Progenitor cell of endocrine pancreas (in vitro differentiated cells): ENCODE measurements around the gene GPS1. TPM values are rescaled to one million over a fixed set of nuclear protein-coding genes. Genes with fewer than 3 reads are reported as not detected.

ENCODE experiments used
- DNase-seq: peaks from one replicate; pipeline ENCODE4 v3.0.0; 2021; ENCODE audit warnings: low spot score; ENCODE audit not compliant: unreplicated experiment
- H3K27ac Mint-ChIP-seq: 2 replicates; pipeline ENCODE4 v1.8.0; 2021; ENCODE audit warnings: mild to moderate bottlenecking, moderate library complexity, mixed read lengths
- H3K27me3 Mint-ChIP-seq: 2 replicates; pipeline ENCODE4 v1.8.0; 2021; ENCODE audit warnings: mixed read lengths
- H3K36me3 Mint-ChIP-seq: 2 replicates; pipeline ENCODE4 v1.8.0; 2022; ENCODE audit warnings: mixed read lengths; ENCODE audit not compliant: insufficient read depth
- H3K4me1 Mint-ChIP-seq: 2 replicates; pipeline ENCODE4 v1.8.0; 2021; ENCODE audit warnings: low read depth, mixed read lengths
- H3K4me3 Mint-ChIP-seq: 2 replicates; pipeline ENCODE4 v1.8.0; 2021; ENCODE audit warnings: low read depth, mild to moderate bottlenecking, moderate library complexity, mixed read lengths
- H3K9me3 Mint-ChIP-seq: 2 replicates; pipeline ENCODE4 v1.8.0; 2021; ENCODE audit warnings: low read depth, mixed read lengths
- CTCF ChIP-seq: fragments of 200-600 bp; sonication (generic); IDR thresholded peaks from one replicate; pipeline ENCODE4 v1.5.0; 2021; ENCODE audit warnings: antibody characterized with exemption, mild to moderate bottlenecking; ENCODE audit not compliant: unreplicated experiment
- total RNA-seq: library from RNA; stranded (reverse); gene quantifications from 2 replicates; pipeline ENCODE4 v1.2.1, GENCODE V29; 2021

Gene GPS1
- total RNA-seq, 1 donor from 2014 or later: 137 TPM

DNA sequence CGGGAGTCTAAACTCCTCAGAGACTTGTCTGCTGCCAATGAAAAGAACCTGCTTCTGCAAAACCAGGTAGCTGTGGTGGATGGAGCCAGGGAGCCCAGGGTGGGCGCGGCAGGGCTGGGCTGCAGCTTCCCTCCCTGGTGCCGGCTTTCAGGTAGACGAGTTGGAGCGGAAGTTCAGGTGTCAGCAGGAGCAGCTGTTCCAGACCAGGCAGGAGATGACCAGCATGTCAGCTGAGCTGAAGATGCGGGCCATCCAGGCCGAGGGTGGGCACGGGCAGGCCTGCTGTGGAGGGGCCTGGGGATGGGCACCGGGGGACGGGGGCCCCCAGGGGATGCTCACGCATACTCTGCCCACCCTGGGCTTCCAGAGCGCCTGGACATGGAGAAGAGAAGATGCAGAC, 23.5 kb upstream of the GPS1 start:
- Mint-ChIP-seq H3K36me3 (peaks cover 8% of the 10 kb centered on the region), H3K9me3 (no peaks in the 10 kb centered on the region), H3K27ac (no peak overlapping the region), H3K4me1 (peaks cover 6% of the 10 kb centered on the region), H3K4me3 (no peak overlapping the region), H3K27me3 (peaks cover 2% of the 10 kb centered on the region)
- DNase-seq: no peak
- no peak for TF ChIP-seq CTCF

- H3K4me3 Mint-ChIP-seq: no peak overlapping the region
- peaks cover 3% of the 10 kb centered on the region for H3K4me1 Mint-ChIP-seq
- peaks cover 8% of the 10 kb centered on the region for H3K36me3 Mint-ChIP-seq
- no peaks in the 10 kb centered on the region for H3K9me3 Mint-ChIP-seq
- H3K27ac Mint-ChIP-seq: no peak overlapping the region
- peaks cover 2% of the 10 kb centered on the region for H3K27me3 Mint-ChIP-seq
- no peak for TF ChIP-seq CTCF
- no peak for DNase-seq
Measured at GRCh38 chr17:82028966-82029365, 22.7 kb upstream of the GPS1 start.

DNA sequence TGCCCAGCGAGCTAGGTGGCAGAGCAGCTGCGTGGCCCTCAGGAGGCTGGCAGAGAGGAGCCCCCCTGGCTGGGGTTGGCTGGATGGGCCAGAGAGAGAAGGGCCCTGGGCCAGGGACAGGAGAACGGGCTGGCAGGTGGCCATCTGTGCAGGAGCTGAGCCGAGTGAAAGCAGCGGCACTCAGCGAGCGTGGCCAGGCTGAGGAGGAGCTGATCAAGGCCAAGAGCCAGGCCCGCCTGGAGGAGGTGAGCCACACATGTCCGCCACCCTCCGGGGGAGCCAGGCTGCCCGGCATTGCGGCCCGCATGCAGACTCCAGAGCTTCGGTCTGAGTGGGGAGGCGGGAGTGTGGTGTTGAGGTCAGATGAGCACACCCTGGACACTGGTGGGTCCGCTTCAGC, 22.3 kb upstream of the GPS1 start:
- no peak for DNase-seq
- Mint-ChIP-seq H3K27me3 (peaks cover 2% of the 10 kb centered on the region), H3K27ac (no peak overlapping the region), H3K4me1 (no peaks in the 10 kb centered on the region), H3K36me3 (peaks cover 8% of the 10 kb centered on the region), H3K4me3 (peak overlapping the region; percentile 56), H3K9me3 (no peaks in the 10 kb centered on the region)
- TF ChIP-seq CTCF: no peak

DNA sequence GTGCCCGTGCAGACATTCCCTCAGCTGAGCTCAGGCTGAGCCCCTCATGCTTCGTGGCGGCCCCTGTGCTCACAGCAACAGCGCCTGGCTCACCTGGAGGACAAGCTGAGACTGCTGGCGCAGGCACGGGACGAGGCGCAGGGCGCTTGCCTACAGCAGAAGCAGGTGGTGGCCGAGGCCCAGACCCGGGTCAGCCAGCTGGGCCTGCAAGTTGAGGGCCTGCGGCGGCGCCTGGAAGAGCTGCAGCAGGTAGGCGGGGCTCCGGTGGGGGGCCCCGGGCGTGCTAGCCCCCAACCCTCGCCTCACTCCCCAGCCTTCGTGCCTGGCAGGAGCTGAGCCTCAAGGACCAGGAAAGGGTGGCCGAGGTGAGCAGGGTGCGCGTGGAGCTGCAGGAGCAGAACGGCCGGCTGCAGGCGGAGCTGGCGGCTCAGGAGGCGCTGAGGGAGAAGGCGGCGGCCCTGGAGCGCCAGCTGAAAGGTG, 21.7 kb upstream of the GPS1 start:
- Mint-ChIP-seq H3K9me3 (no peaks in the 10 kb centered on the region), H3K36me3 (peaks cover 10% of the 10 kb centered on the region), H3K27me3 (peaks cover 4% of the 10 kb centered on the region), H3K4me3 (peak overlapping the region; percentile 56), H3K4me1 (no peaks in the 10 kb centered on the region), H3K27ac (no peak overlapping the region)
- no peak for DNase-seq
- TF ChIP-seq CTCF: no peak

- peak; percentile 85 for DNase-seq
- H3K9me3 Mint-ChIP-seq: no peaks in the 10 kb centered on the region
- H3K27me3 Mint-ChIP-seq: peaks cover 8% of the 10 kb centered on the region
- H3K36me3 Mint-ChIP-seq: peaks cover 15% of the 10 kb centered on the region
- H3K4me3 Mint-ChIP-seq: peak overlapping the region; percentile 73
- H3K4me1 Mint-ChIP-seq: peaks cover 1% of the 10 kb centered on the region
- TF ChIP-seq CTCF: peak; percentile 84
- peak overlapping the region; percentile 52 for H3K27ac Mint-ChIP-seq
Measured at GRCh38 chr17:82030470-82031302, 21.0 kb upstream of the GPS1 start.
